ENCODE data around the gene EID3.
"Not testable (repeated sequence)": the region's sequence is repeated elsewhere in the genome, so short reads cannot be mapped to it uniquely, and the experiment has no call there.

Gene EID3

GRCh38 chr12:104313568-104314241 is 10.2 kb downstream of the EID3 start:
- DNase-seq, result no peak

DNA sequence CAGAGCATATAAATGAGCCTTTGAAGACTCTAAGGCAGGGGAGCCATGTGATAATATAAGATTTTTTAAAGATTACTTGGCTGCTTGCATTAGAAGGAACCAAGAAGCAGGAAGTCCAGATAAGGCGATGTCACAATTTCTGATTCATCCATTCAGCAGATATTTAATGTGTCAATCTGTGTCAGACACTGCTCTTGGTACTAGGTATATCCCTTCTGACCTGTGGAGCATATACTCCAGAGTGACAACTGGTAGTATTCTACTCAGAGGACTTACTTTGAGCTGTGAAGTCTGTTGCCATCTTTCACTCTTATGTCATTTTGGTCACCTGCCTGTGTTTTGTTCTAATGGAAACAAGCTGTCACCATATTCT is 10.7 kb downstream of the EID3 start:
- no peak for DNase-seq

DNA sequence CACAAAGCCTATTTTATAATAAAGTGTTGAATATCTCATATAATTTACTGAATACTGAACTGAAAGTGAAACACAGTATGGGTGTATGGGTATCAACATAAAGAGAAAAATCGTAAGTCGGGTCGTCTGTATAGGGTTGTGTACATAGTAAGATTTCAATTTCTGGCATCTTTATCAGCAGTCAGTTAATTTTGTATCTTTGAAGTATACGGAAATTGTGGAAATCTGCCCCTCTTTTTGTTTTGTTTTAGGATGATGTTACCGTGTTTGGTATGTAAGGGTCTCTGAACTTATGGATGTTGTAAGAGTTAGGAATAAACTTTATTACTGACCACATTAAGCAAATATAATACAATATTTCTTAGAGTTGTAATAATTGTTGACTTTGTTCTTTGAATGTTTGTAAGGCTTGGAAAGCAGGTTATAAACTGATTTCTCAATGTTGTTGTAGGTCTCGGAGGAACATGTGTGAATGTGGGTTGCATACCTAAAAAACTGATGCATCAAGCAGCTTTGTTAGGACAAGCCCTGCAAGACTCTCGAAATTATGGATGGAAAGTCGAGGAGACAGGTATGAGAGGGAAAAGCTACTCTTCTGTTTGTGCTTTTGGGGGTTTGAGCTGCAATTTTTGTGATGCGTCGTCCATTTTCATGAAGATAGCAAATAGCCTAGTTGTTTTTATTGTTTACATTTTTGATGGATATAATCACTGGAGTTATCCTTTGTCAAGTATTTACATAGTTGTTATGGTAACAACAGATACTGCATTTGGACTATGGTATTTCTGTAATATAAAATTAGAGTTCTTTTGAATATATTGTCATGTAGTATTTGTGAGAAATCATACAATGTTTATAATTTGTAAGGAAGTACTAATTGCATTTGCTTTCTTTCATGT is 12.0 kb downstream of the EID3 start:
- no peak for DNase-seq

- no peak for DNase-seq
These were observed 13.4 kb downstream of the EID3 start for GRCh38 chr12:104316936-104317335.

DNA sequence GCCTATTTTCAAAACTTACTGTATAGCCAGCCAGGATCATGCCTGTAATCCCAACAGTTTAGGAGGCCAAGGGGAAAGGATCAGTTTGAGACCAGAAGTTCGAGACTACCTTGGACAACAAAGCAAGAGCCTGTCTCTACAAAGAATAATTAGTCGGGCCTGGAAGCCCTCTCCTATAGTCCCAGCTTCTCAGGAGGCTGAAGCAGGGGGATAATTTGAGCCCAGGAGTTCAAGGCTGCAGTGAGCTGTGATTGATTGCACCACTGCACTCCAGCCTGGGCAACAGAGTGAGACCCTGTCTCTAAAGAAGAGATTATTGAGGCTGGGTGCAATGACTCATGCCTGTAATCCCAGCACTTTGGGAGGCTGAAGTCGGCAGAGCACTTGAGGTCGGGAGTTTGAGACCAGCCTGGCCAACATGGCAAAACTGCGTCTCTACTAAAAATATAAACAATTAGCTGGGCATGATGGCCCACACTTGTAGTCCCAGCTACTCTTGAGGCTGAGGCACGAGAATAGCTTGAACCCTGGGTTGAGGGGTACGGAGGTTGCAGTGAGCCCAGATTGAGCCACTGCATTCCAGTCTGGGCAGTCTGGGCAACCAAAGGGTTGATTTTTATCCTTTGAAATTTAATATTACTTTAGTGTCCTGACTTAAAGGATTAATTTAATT is 14.1 kb downstream of the EID3 start:
- DNase-seq, result no peak

DNA sequence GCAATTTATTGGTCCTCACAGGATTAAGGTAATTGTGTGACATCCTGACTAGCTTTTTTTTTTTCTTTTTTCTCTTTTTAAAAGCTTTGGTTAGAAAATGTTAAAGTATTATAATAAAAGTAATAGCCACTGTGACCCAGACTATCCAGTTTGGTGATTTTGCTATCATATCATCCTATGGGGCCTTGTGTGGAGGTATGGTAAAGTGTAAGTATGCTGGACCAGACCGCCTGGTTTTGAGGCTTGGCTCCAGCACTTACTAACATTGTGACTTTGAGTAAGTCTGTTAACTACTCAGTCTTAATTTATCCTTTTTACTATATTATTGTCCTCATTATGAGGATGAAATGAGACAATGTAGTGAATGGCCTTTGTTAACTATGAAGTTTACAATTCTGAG is 15.5 kb downstream of the EID3 start:
- DNase-seq, result no peak

DNA sequence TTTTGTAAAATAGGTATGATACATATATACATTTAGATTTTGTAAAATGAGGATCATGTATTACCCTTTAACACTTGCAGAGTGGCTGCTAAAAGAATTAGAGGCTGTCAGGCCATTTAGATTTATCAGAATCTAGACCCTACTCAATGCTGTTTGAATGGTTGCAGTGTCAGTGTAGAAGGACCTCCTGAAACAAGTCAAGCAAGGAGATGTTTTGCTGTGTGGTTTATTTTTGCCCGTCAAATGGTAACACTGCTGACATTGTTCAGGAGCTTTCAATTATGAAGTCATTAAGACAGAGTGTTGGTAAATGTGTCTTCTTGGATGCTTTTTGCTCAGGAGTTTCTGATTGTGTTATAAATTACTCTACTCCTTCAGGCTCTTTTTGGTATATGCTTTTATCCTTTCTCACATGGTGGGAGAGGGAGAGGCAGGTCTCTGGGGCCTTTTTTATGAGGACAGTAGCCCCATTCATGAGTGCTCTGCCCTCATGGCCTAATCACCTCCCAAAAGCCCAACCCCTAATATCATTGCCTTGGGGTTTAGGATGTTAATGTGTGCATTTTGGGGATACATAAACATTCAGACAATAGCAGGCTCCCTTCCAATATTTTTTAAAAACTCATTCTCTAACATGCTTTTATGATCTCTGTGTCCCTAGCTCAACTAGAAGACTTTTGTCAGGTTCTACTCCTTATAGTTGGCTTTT is 16.5 kb downstream of the EID3 start:
- no peak for DNase-seq

GRCh38 chr12:104320627-104321024 is 17.1 kb downstream of the EID3 start:
- DNase-seq, result no peak

DNA sequence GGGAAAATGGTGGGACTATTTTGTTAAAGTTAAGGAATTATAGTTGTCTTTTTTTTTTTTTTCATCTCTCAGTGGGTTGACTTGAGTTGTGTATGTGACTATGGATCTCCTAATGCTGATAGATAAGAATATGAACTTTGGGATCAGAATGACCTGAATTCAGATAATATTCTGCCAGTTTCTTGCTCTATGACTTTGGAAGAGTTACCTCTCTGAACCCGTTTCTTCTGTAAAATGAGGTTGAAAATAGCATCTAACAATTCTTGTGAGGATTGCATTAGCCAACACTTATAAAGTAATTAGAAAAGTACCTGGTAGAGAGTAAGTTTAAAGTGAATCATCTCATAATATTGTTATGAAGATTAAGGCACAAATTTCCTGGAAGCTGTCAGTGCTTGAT is 18.4 kb downstream of the EID3 start:
- DNase-seq, result no peak

DNA sequence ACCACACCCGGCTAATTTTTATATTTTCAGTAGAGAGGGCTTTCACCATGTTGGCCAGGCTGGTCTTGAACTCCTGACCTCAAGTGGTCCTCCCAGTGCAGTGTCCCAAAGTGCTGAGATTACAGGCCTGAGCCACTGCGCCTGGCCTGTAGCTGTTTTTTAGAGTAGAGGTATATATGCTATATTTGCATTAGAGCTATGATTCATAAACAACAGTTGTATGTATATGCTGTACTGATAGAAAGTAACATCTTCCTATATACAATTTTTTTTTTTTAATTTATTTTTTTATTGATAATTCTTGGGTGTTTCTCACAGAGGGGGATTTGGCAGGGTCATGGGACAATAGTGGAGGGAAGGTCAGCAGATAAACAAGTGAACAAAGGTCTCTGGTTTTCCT is 19.0 kb downstream of the EID3 start:
- not testable (repeated sequence) for DNase-seq

- no peak for DNase-seq
These were observed 20.4 kb downstream of the EID3 start for GRCh38 chr12:104323899-104324298.

DNA sequence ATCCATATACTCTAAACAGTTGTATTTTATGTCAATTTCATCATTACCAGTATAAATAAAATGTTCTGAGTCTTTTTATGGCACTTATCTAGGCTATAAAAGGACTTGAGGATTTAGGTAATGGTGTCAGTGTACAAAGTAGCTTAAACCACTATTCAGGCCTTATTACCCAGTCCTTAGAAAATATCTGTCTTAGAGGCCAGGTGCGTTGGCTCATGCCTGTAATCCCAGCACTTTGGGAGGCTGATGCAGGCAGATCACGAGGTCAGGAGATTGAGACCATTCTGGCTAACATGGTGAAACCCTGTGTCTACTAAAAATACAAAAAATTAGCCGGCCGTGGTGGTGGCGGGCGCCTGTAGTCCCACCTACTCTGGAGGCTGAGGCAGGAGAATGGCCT is 24.7 kb downstream of the EID3 start:
- not testable (repeated sequence) for DNase-seq

- DNase-seq, result no peak
These were observed 25.3 kb downstream of the EID3 start for GRCh38 chr12:104328790-104329189.

- no peak for DNase-seq
These were observed 26.4 kb downstream of the EID3 start for GRCh38 chr12:104329707-104330532.

GRCh38 chr12:104331376-104331775 is 27.8 kb downstream of the EID3 start:
- no peak for DNase-seq

DNA sequence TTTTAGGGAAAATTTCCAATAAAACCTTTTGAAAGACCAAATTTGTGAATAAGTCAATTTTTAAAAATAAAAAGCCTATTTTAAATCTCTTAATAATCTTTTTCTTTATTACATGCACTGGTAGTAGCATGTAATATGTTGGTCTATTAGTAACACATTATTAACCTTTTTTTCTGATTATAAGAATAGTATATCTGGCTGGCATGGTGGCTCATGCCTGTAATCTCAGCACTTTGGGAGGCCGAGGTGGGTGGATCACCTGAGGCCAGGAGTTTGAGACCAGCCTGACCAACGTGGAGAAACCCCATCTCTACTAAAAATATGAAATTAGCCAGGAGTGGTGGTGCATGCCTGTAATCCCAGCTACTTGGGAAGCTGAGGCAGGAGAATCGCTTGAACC is 28.7 kb downstream of the EID3 start:
- DNase-seq, result not testable (repeated sequence)

- no peak for DNase-seq
These were observed 30.2 kb downstream of the EID3 start for GRCh38 chr12:104333692-104334255.

DNA sequence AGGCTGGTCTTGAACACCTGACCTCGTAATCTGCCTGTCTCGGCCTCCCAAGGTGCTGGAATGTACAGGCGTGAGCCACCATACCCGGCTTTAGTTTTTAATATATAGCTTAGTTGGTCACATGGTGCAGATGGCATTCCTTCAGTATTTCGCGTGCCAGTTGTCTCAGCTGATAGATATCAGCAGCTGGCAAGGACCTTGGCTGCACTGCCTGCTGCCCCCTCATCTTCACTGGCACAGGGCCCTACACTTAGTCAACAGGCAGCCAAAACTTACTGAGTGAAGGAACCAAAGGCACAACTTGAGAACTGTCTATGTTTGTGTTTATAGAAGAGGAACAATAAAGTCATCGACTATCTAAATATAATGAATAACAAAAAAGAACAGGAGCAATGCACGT is 31.0 kb downstream of the EID3 start:
- DNase-seq, result no peak

GRCh38 chr12:104336115-104336514 is 32.6 kb downstream of the EID3 start:
- DNase-seq, result no peak

DNA sequence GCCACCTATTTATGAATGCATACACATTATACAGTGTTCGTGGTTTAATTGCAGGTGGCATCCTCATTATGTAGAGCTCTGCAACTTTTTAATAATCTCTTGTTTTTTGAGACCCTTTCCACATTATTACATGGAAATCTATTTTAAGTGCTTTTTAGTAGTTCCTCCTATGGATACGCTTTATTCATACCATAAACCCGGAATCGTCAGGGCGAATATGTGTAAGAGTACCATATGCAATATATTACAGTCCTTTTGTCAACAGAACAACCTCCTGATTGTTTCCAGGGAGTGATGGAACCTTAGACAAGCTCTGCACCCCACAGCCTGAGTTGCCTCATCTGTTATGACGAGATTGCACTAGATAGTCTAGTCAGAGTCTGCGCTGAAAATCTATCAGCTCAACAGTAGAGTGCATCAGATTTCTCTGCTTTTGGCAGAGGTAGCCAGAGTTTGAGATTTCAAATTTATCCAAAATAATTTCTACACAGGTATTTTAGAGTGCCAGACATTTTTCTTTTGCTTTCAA is 33.6 kb downstream of the EID3 start:
- DNase-seq, result no peak

GRCh38 chr12:104339663-104340062 is 36.1 kb downstream of the EID3 start:
- peak in 1 of 2 donors; percentile 22 for DNase-seq

- no peak for DNase-seq
These were observed 36.6 kb downstream of the EID3 start for GRCh38 chr12:104340177-104340576.
